Endothelial cell of umbilical vein (primary cell): ENCODE data around the gene USP7. TPM values are rescaled to one million over a fixed set of nuclear protein-coding genes. Genes with fewer than 3 reads are reported as not detected.

ENCODE experiments used
- BruUV-seq: library from RNA; stranded (reverse); fragments of 400-500 nt; replicated peaks from 2 replicates; lab custom pipeline; 2021; lab: Mats Ljungman, UMichigan
- CTCF ChIA-PET: fragments of 300-600, 350-600 bp; sonication (Branson Sonifier 250); formaldehyde crosslinking; loops from one replicate; lab custom pipeline; 2021; ENCODE audit warnings: antibody characterized with exemption, inconsistent platforms; lab: Charles Lee
- POLR2A ChIA-PET: fragments of 300-600, 350-600 bp; sonication (Branson Sonifier 250); formaldehyde crosslinking; loops from one replicate; lab custom pipeline; 2021; ENCODE audit warnings: antibody characterized with exemption, inconsistent platforms; lab: Charles Lee
- DNase-seq: peaks from one replicate; pipeline ENCODE4 v3.0.0-alpha.2; 2011; ENCODE audit warnings: low read depth, low spot score
- FAIRE-seq: peaks from 2 replicates; lab custom pipeline; 2011; peaks lifted over from hg19 to GRCh38; lab: Jason Lieb, UNC
- H2AFZ ChIP-seq: 2 replicates; pipeline ENCODE4 v1.6.0; 2012; ENCODE audit warnings: low read depth, low read length, control low read depth, inconsistent platforms
- H3K27ac ChIP-seq: 2 replicates; pipeline ENCODE4 v1.5.1; 2011; ENCODE audit warnings: low read depth, mild to moderate bottlenecking, control low read depth, low read length, moderate library complexity; ENCODE audit not compliant: insufficient read depth
- H3K27me3 ChIP-seq, 2 experiments: 2 replicates each; pipeline versions ENCODE4 v1.6.0 to v1.6.1; 2011; ENCODE audit warnings: low read length in 2 of 2, mixed read lengths in 1 of 2; ENCODE audit not compliant: control insufficient read depth in 2 of 2, insufficient read depth in 2 of 2
- H3K36me3 ChIP-seq, 2 experiments: 2 replicates in 1 of 2; 3 replicates in 1 of 2; pipeline ENCODE4 v1.5.1; 2011; ENCODE audit warnings: low read length in 2 of 2, mild to moderate bottlenecking in 1 of 2, moderate library complexity in 1 of 2; ENCODE audit not compliant: control insufficient read depth in 2 of 2, insufficient read depth in 2 of 2; ENCODE audit errors: extremely low read depth in 1 of 2
- H3K4me1 ChIP-seq: 3 replicates; pipeline ENCODE4 v1.5.1; 2011; ENCODE audit warnings: mild to moderate bottlenecking, low read length; ENCODE audit not compliant: control insufficient read depth, insufficient read depth; ENCODE audit errors: extremely low read depth
- H3K4me2 ChIP-seq: 2 replicates; pipeline ENCODE4 v1.6.1; 2011; ENCODE audit warnings: low read length, control low read depth, mixed read lengths; ENCODE audit not compliant: insufficient read depth
- H3K4me3 ChIP-seq, 3 experiments: fragments of 200-600 bp in 1 of 3; sonication (generic), shearing (Covaris generic) in 1 of 3; replicated peaks in 1 of 3; 2 replicates each; pipeline ENCODE4 v1.5.1; 2011 to 2016; ENCODE audit warnings: control low read depth in 3 of 3, low read length in 3 of 3, mild to moderate bottlenecking in 2 of 3, inconsistent platforms in 1 of 3, low read depth in 1 of 3, moderate library complexity in 1 of 3; ENCODE audit not compliant: insufficient read depth in 1 of 3
- H3K79me2 ChIP-seq: 2 replicates; pipeline ENCODE4 v1.6.0; 2012; ENCODE audit warnings: low read length, inconsistent platforms; ENCODE audit not compliant: control insufficient read depth, insufficient read depth
- H3K9ac ChIP-seq: replicated peaks from 2 replicates; pipeline ENCODE3; 2011; ENCODE audit warnings: low read length, control low read depth; ENCODE audit not compliant: insufficient read depth; ENCODE audit errors: extremely low read depth
- H3K9me1 ChIP-seq: replicated peaks from 3 replicates; pipeline ENCODE4 v1.6.0; 2011; ENCODE audit warnings: mild to moderate bottlenecking, low read length; ENCODE audit not compliant: control insufficient read depth, insufficient read depth; ENCODE audit errors: extremely low read depth
- H3K9me3 ChIP-seq: replicated peaks from 2 replicates; pipeline ENCODE4 v1.5.1; 2012; ENCODE audit warnings: low read length, inconsistent platforms; ENCODE audit not compliant: control insufficient read depth, insufficient read depth
- H4K20me1 ChIP-seq: replicated peaks from 2 replicates; pipeline ENCODE3; 2011; ENCODE audit warnings: mild to moderate bottlenecking, low read length; ENCODE audit not compliant: control insufficient read depth, insufficient read depth; ENCODE audit errors: extremely low read depth
- CTCF ChIP-seq, 2 donors: IDR thresholded peaks; 1 replicate in 1 of 2; 2 replicates in 1 of 2; pipeline ENCODE4 v1.5.1; 2011; ENCODE audit warnings: low read length in 2 of 2, mild to moderate bottlenecking in 2 of 2, moderate library complexity in 2 of 2, control low read depth in 1 of 2, inconsistent platforms in 1 of 2, low read depth in 1 of 2; ENCODE audit not compliant: insufficient read depth in 1 of 2; ENCODE audit errors: extremely low read depth in 1 of 2
- EZH2 ChIP-seq: IDR thresholded peaks from 2 replicates; pipeline ENCODE4 v1.6.1; 2012; ENCODE audit warnings: borderline replicate concordance, low read depth, mild to moderate bottlenecking, moderate library complexity, low read length, inconsistent platforms; ENCODE audit not compliant: severe bottlenecking
- FOS ChIP-seq: IDR thresholded peaks from 2 replicates; pipeline ENCODE4 v1.6.1; 2011; ENCODE audit warnings: mild to moderate bottlenecking, low read length, moderate library complexity, borderline replicate concordance; ENCODE audit not compliant: insufficient read depth
- JUN ChIP-seq: IDR thresholded peaks from 2 replicates; pipeline ENCODE4 v1.6.1; 2011; ENCODE audit warnings: borderline replicate concordance, low read depth; ENCODE audit not compliant: insufficient read length, insufficient read depth
- MAX ChIP-seq: IDR thresholded peaks from 2 replicates; pipeline ENCODE4 v1.6.1; 2011; ENCODE audit not compliant: insufficient read depth, insufficient read length
- POLR2A ChIP-seq: IDR thresholded peaks from 2 replicates; pipeline ENCODE4 v1.6.1; 2012; ENCODE audit warnings: low read depth, mild to moderate bottlenecking, control low read depth, low read length
- POLR2AphosphoS5 ChIP-seq: IDR thresholded peaks from 2 replicates; pipeline ENCODE4 v1.6.1; 2012; ENCODE audit warnings: low read depth, mild to moderate bottlenecking, control low read depth, low read length, moderate library complexity; ENCODE audit not compliant: insufficient read depth
- dilution Hi-C: fragments of 300-500 bp; cut with MboI; formaldehyde crosslinking; loops from one replicate; pipeline ENCODE4 v1.15.0; 2019; ENCODE audit warnings: low sequenced_read_pairs; ENCODE audit not compliant: extremely low pct_ligation_motif_present
- intact Hi-C: fragments of 100-400 bp; cut with micrococcal nuclease; formaldehyde crosslinking; loops from one replicate; pipeline ENCODE4 v1.10.0; 2022
- polyA plus RNA-seq, 4 experiments: library from polyadenylated mRNA; depleted of rRNA in 3 of 4; stranded (reverse) in 3 of 4; unstranded in 1 of 4; fragments of >200 nt; gene quantifications; 2 replicates each; pipeline versions ENCODE4 v1.2.1 to v1.2.3, GENCODE V29; 2011 to 2012; ENCODE audit warnings: missing spikeins in 1 of 4
- total RNA-seq: library from RNA; stranded (reverse); gene quantifications from 2 replicates; pipeline ENCODE4 v1.2.3, GENCODE V29; 2021

USP7 gene
- total and polyA plus RNA-seq, 2 donors (not counting 3 experiments of a cell fraction or from before 2014, with no cell fraction given) = 17.7 to 130 TPM

- no peaks in the 10 kb centered on the region for H4K20me1 ChIP-seq
- intact Hi-C loops = no loop called here
- TF ChIP-seq POLR2AphosphoS5 (no peak), JUN (no peak)
- dilution Hi-C loops = no loop called here
- DNase-seq (no peak), FAIRE-seq (no peak)
- H3K4me2 ChIP-seq = no peak overlapping the region
- H3K9me1 ChIP-seq = no peaks in the 10 kb centered on the region
- H3K9ac ChIP-seq = no peak overlapping the region
- no TSS peak for BruUV-seq
- H3K9me3 ChIP-seq = no peaks in the 10 kb centered on the region
- H3K4me3 ChIP-seq = no peak overlapping the region
- no peaks in the 10 kb centered on the region for H3K36me3 ChIP-seq
- ChIA-PET CTCF (interaction anchor here (1.2 to 1.8 kb wide), 2 partner anchors 22 to 1196 kb away, joined by 3 to 5 read pairs; no protein-coding TSS in a partner anchor), POLR2A (no interaction called here)
- H2AFZ ChIP-seq = no peak overlapping the region
- H3K79me2 ChIP-seq = no peaks in the 10 kb centered on the region
- H3K27ac ChIP-seq = no peak overlapping the region
- no peaks in the 10 kb centered on the region for H3K4me1 ChIP-seq
- H3K27me3 ChIP-seq = no peaks in the 10 kb centered on the region
Measured at GRCh38 chr16:8986818-8987191, 23.1 kb upstream of the USP7 start.

- FAIRE-seq (no peak), DNase-seq (no peak)
- dilution Hi-C loops (no loop called here), intact Hi-C loops (no loop called here)
- no peaks in the 10 kb centered on the region for H3K27me3 ChIP-seq
- H3K79me2 ChIP-seq = no peaks in the 10 kb centered on the region
- no peaks in the 10 kb centered on the region for H3K36me3 ChIP-seq
- no peaks in the 10 kb centered on the region for H3K9me1 ChIP-seq
- H4K20me1 ChIP-seq = no peaks in the 10 kb centered on the region
- H3K27ac ChIP-seq = no peak overlapping the region
- H2AFZ ChIP-seq = no peak overlapping the region
- ChIA-PET POLR2A (no interaction called here), CTCF (no interaction called here)
- no peaks in the 10 kb centered on the region for H3K9me3 ChIP-seq
- H3K4me3 ChIP-seq = no peak overlapping the region
- no peak overlapping the region for H3K9ac ChIP-seq
- no TSS peak for BruUV-seq
- no peaks in the 10 kb centered on the region for H3K4me1 ChIP-seq
- no peak overlapping the region for H3K4me2 ChIP-seq
- TF ChIP-seq POLR2A (no peak), POLR2AphosphoS5 (no peak), JUN (no peak), MAX (no peak), FOS (no peak), EZH2 (no peak), CTCF (IDR thresholded peaks at IDR 0.05; ENCODE audit: extremely low read depth in 1 of 2, insufficient read depth in 1 of 2, low read depth in 1 of 2, low read length in 2 of 2) (no peak)
Measured at GRCh38 chr16:8986111-8986510, 22.4 kb upstream of the USP7 start.
